ENCODE measurements around the gene HSD17B11. TPM values are rescaled to one million over a fixed set of nuclear protein-coding genes. Genes with fewer than 3 reads are reported as not detected.
"Not testable (repeated sequence)": the region's sequence is repeated elsewhere in the genome, so short reads cannot be mapped to it uniquely, and the experiment has no call there.

HSD17B11 gene
- total RNA-seq, 1 donor from 2014 or later, result 25.1 TPM

GRCh38 chr4:87360338-87360935 lies 30.6 kb downstream of the HSD17B11 start:
- DNase-seq (ENCODE audit: low read depth), result no peak

- DNase-seq (ENCODE audit: low read depth), result no peak
Observed at GRCh38 chr4:87359258-87359657, 31.7 kb downstream of the HSD17B11 start.

GRCh38 chr4:87356832-87357526 lies 34.0 kb downstream of the HSD17B11 start:
- no peak for DNase-seq (ENCODE audit: low read depth)

GRCh38 chr4:87354168-87355102 lies 36.6 kb downstream of the HSD17B11 start:
- DNase-seq (ENCODE audit: low read depth), result peak; percentile 33

- DNase-seq (ENCODE audit: low read depth), result peak; percentile 73
Observed at GRCh38 chr4:87353592-87353991, 37.4 kb downstream of the HSD17B11 start.

- no peak for DNase-seq (ENCODE audit: low read depth)
Observed at GRCh38 chr4:87345139-87345538, 45.8 kb downstream of the HSD17B11 start.

- no peak for DNase-seq (ENCODE audit: low read depth)
Observed at GRCh38 chr4:87342872-87343271, 48.1 kb downstream of the HSD17B11 start.

GRCh38 chr4:87341954-87342635 lies 48.9 kb downstream of the HSD17B11 start:
- DNase-seq (ENCODE audit: low read depth), result peak; percentile 82

GRCh38 chr4:87339440-87339839 lies 51.5 kb downstream of the HSD17B11 start:
- peak; percentile 75 for DNase-seq (ENCODE audit: low read depth)

GRCh38 chr4:87337361-87337760 lies 53.6 kb downstream of the HSD17B11 start:
- no peak for DNase-seq (ENCODE audit: low read depth)

- no peak for DNase-seq (ENCODE audit: low read depth)
Observed at GRCh38 chr4:87333267-87333666, 57.7 kb downstream of the HSD17B11 start.

- no peak for DNase-seq (ENCODE audit: low read depth)
Observed at GRCh38 chr4:87330761-87331160, 60.2 kb downstream of the HSD17B11 start.

GRCh38 chr4:87327136-87327535 lies 63.9 kb downstream of the HSD17B11 start:
- DNase-seq (ENCODE audit: low read depth), result no peak

GRCh38 chr4:87326460-87326859 lies 64.5 kb downstream of the HSD17B11 start:
- DNase-seq (ENCODE audit: low read depth), result no peak

GRCh38 chr4:87322754-87323153 lies 68.2 kb downstream of the HSD17B11 start, which contains the start of gene HSD17B13:
Gene HSD17B13, minus strand, starts transcription at chr4:87322882. Its CDS starts 41 bp downstream, at chr4:87322841.
- no peak for DNase-seq (ENCODE audit: low read depth)

GRCh38 chr4:87321888-87322287 lies 69.1 kb downstream of the HSD17B11 start:
- no peak for DNase-seq (ENCODE audit: low read depth)

GRCh38 chr4:87317527-87317926 lies 73.5 kb downstream of the HSD17B11 start:
- DNase-seq (ENCODE audit: low read depth), result no peak

- DNase-seq (ENCODE audit: low read depth), result no peak
Observed at GRCh38 chr4:87316961-87317360, 74.0 kb downstream of the HSD17B11 start.

- DNase-seq (ENCODE audit: low read depth), result not testable (repeated sequence)
Observed at GRCh38 chr4:87315000-87315399, 76.0 kb downstream of the HSD17B11 start.

GRCh38 chr4:87313756-87314155 lies 77.2 kb downstream of the HSD17B11 start:
- DNase-seq (ENCODE audit: low read depth), result no peak

- DNase-seq (ENCODE audit: low read depth), result no peak
Observed at GRCh38 chr4:87311684-87312083, 79.3 kb downstream of the HSD17B11 start.

All from myocyte (in vitro differentiated cells).